Measurements from ENCODE around the gene ZNF593. TPM values are rescaled to one million over a fixed set of nuclear protein-coding genes. Genes with fewer than 3 reads are reported as not detected.

ZNF593 gene
- total and polyA plus RNA-seq, 2 of the 13 experiments (the other 11 are each of a cell fraction or from before 2014, with no cell fraction given): 37.3 to 55.8 TPM

- no peak overlapping the region for H3K27ac ChIP-seq (ENCODE audit: extremely low read length, insufficient read depth, low read length)
- H3K4me1 ChIP-seq (ENCODE audit: insufficient read depth, low read length): peaks cover 24% of the 10 kb centered on the region
- POLR2A ChIA-PET: no interaction called here
- H3K4me2 ChIP-seq (ENCODE audit: low read depth, low read length): no peak overlapping the region
- H3K9me3 ChIP-seq (ENCODE audit: low read length): no peaks in the 10 kb centered on the region
- CTCF ChIA-PET (ENCODE audit: low intra/inter-chr PET ratio, low total read pairs): no interaction called here
- no peak for FAIRE-seq
- no peak overlapping the region for H3K9ac ChIP-seq (ENCODE audit: insufficient read depth, low read depth, low read length)
- ATAC-seq: no peak
- H3K27me3 ChIP-seq (ENCODE audit: control insufficient read depth in 1 of 2, insufficient read depth in 2 of 2, low read length in 2 of 2): peaks cover 16 to 65% of the 10 kb centered on the region in 2 experiments; a peak in 4 of 5 replicates
- in situ Hi-C loops (cut with HindIII; ENCODE audit: extremely low pct_ligation_motif_present, low pct_unique_long_range_greater_than_20kb): loop anchor here (10.0 kb wide), 1 partner anchor 54 kb away; no protein-coding TSS in a partner anchor
- intact Hi-C loops (cut with micrococcal nuclease; ENCODE audit: unreplicated experiment): no loop called here
- no peak overlapping the region for H3K4me3 ChIP-seq (replicated peaks in 1 of 3; ENCODE audit: insufficient read depth in 1 of 3, low read depth in 2 of 3, low read length in 3 of 3)
- BruUV-seq (replicated peaks): no TSS peak
- WGBS (ENCODE audit: low lambda C conversion rate): 23% methylated on average over 3 of the region's 5 CpGs
- TF ChIP-seq ZNF724P (CRISPR knock-in tag; IDR thresholded peaks at IDR 0.05; ENCODE audit: borderline replicate concordance): no peak
- no peak for TF ChIP-seq IRF2 (CRISPR knock-in tag; IDR thresholded peaks at IDR 0.05)
- TF ChIP-seq SRSF9 (IDR thresholded peaks at IDR 0.05; ENCODE audit: borderline replicate concordance, insufficient read depth, low read depth, low read length, poor library complexity, severe bottlenecking): no peak
- TF ChIP-seq ZFP41 (CRISPR knock-in tag; IDR thresholded peaks at IDR 0.05; ENCODE audit: borderline replicate concordance): no peak
- H2AFZ ChIP-seq (ENCODE audit: low read length): no peak overlapping the region
- no peaks in the 10 kb centered on the region for H4K20me1 ChIP-seq (ENCODE audit: insufficient read depth, low read length)
- H3K79me2 ChIP-seq (ENCODE audit: insufficient read depth, low read length): no peaks in the 10 kb centered on the region
- H3K36me3 ChIP-seq (replicated peaks in 1 of 2; ENCODE audit: control insufficient read depth in 1 of 2, insufficient read depth in 2 of 2, low read length in 2 of 2): no peaks in the 10 kb centered on the region
- DNase-seq (ENCODE audit: low spot score): no peak
Measured at GRCh38 chr1:26158271-26158907, 11.3 kb upstream of the ZNF593 start.

DNA sequence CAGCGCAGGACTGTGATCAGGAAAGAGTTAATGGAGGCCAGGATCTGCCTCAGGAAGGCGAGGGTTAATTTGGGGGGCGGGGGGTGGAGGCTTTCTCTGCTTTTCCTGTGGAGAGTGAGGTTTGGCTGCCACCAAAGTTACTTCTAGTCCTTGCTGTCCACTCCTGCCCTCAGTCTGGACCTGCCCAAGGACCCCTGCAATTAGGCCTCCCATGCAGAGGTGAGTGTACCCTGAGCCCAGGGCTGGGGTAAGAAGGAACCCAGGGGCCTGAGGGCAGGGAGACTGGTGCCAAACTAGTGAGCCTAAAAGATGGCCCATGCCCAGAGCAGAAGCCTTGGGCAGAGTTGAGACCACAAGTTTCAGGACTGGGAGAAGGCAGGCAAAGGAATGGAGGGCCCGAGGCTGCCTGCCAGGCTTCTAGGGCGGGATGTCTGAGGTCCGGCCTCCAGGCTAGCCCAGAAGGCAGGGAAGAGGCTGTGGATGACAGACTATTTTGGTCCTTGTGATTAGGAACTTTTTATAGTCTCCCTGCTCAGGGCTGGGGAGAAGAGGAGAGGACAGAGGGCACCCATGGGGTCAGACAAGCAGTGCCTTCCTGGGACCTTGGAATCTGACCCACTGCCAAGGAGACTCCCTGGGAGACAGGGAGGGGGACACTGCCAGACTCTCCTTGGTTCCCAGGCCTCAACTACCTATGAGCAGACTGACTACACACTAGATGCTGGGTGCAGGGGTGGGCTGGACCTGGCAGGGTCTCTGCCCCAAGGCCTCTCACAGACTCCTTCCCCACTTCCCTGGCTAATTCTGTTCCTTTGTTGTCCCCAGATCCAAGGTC lies 10.6 kb upstream of the ZNF593 start, which contains the start of gene FAM110D:
Gene FAM110D, plus strand, starts transcription at position 172 of the 835 bp plus-strand sequence. CDS start 2,213 bp downstream, outside the sequence.
- no peaks in the 10 kb centered on the region for H3K9me3 ChIP-seq (ENCODE audit: low read length)
- in situ Hi-C loops (cut with HindIII; ENCODE audit: extremely low pct_ligation_motif_present, low pct_unique_long_range_greater_than_20kb) (loop anchor here (10.0 kb wide), 1 partner anchor 54 kb away; no protein-coding TSS in a partner anchor), intact Hi-C loops (cut with micrococcal nuclease; ENCODE audit: unreplicated experiment) (no loop called here)
- CTCF ChIA-PET (ENCODE audit: low intra/inter-chr PET ratio, low total read pairs): no interaction called here
- peaks cover 14 to 69% of the 10 kb centered on the region in 2 experiments; a peak in 4 of 5 replicates for H3K27me3 ChIP-seq (ENCODE audit: control insufficient read depth in 1 of 2, insufficient read depth in 2 of 2, low read length in 2 of 2)
- H3K4me3 ChIP-seq (replicated peaks in 1 of 3; ENCODE audit: insufficient read depth in 1 of 3, low read depth in 2 of 3, low read length in 3 of 3): no peak within 1 kb of the TSS
- FAIRE-seq: no peak
- ATAC-seq: no peak
- POLR2A ChIA-PET: no interaction called here
- no peak within 1 kb of the TSS for H3K9ac ChIP-seq (ENCODE audit: insufficient read depth, low read depth, low read length)
- H4K20me1 ChIP-seq (ENCODE audit: insufficient read depth, low read length): no peaks in the 10 kb centered on the region
- no peaks in the 10 kb centered on the region for H3K79me2 ChIP-seq (ENCODE audit: insufficient read depth, low read length)
- H3K4me1 ChIP-seq (ENCODE audit: insufficient read depth, low read length): peaks cover 30% of the 10 kb centered on the region
- 8% methylated on average over 6 of the region's 6 CpGs for WGBS (ENCODE audit: low lambda C conversion rate)
- H2AFZ ChIP-seq (ENCODE audit: low read length): no peak within 1 kb of the TSS
- H3K27ac ChIP-seq (ENCODE audit: extremely low read length, insufficient read depth, low read length): no peak within 1 kb of the TSS
- H3K4me2 ChIP-seq (ENCODE audit: low read depth, low read length): no peak within 1 kb of the TSS
- no peak for DNase-seq (ENCODE audit: low spot score)
- BruUV-seq (replicated peaks): no TSS peak
- no peaks in the 10 kb centered on the region for H3K36me3 ChIP-seq (replicated peaks in 1 of 2; ENCODE audit: control insufficient read depth in 1 of 2, insufficient read depth in 2 of 2, low read length in 2 of 2)
- TF ChIP-seq, protein P1, sequence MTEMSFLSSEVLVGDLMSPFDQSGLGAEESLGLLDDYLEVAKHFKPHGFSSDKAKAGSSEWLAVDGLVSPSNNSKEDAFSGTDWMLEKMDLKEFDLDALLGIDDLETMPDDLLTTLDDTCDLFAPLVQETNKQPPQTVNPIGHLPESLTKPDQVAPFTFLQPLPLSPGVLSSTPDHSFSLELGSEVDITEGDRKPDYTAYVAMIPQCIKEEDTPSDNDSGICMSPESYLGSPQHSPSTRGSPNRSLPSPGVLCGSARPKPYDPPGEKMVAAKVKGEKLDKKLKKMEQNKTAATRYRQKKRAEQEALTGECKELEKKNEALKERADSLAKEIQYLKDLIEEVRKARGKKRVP (CRISPR knock-in tag; IDR thresholded peaks at IDR 0.05): no peak
- TF ChIP-seq ZNF652 (CRISPR knock-in tag; IDR thresholded peaks at IDR 0.05; ENCODE audit: borderline replicate concordance, low read depth): 0 out of 2 replicates have a peak, but pooled peaks have one; percentile 50
